Omental fat pad (tissue), 4 donors: ENCODE results near the gene CPXM1. TPM values are rescaled to one million over a fixed set of nuclear protein-coding genes. Genes with fewer than 3 reads are reported as not detected.

Source experiments
- ATAC-seq: fragments of 150-250 bp; one replicate; pipeline ENCODE4 v1.9.1; 2016; ENCODE audit warnings: mild to moderate bottlenecking, moderate library complexity; ENCODE audit not compliant: low FRiP score
- DNase-seq: peaks from one replicate; pipeline ENCODE4 v3.0.0-alpha.2; 2019; ENCODE audit warnings: low spot score
- CTCF ChIP-seq, 3 donors: fragments of 450-650 bp; IDR thresholded peaks; one replicate each; pipeline ENCODE4 v1.5.1; 2016 to 2017; ENCODE audit warnings: antibody characterized with exemption in 3 of 3, mild to moderate bottlenecking in 3 of 3, moderate library complexity in 2 of 3
- total RNA-seq, 4 donors: library from RNA; depleted of rRNA; stranded (reverse); fragments of >200 nt; gene quantifications; one replicate each; pipeline ENCODE4 v1.1.0, GENCODE V29; 2016

Gene CPXM1
- total RNA-seq, 4 donors from 2014 or later, result 22.1 to 74.1 (median 32.3) TPM

- no peak for TF ChIP-seq CTCF (IDR thresholded peaks at IDR 0.05)
- DNase-seq (no peak), ATAC-seq (no peak)
Observed at GRCh38 chr20:2748551-2749342, 51.7 kb downstream of the CPXM1 start.

- no peak for ATAC-seq
- TF ChIP-seq CTCF (IDR thresholded peaks at IDR 0.05), result no peak
- DNase-seq, result no peak
Observed at GRCh38 chr20:2747676-2748235, 52.7 kb downstream of the CPXM1 start.

GRCh38 chr20:2746636-2747265 lies 53.7 kb downstream of the CPXM1 start:
- ATAC-seq, result no peak
- DNase-seq, result no peak
- TF ChIP-seq CTCF (IDR thresholded peaks at IDR 0.05), result no peak

- ATAC-seq (no peak), DNase-seq (no peak)
- TF ChIP-seq CTCF (IDR thresholded peaks at IDR 0.05), result no peak
Observed at GRCh38 chr20:2745936-2746635, 54.3 kb downstream of the CPXM1 start.

GRCh38 chr20:2745060-2745910 lies 55.1 kb downstream of the CPXM1 start:
- ATAC-seq (no peak), DNase-seq (no peak)
- no peak for TF ChIP-seq CTCF (IDR thresholded peaks at IDR 0.05)

Other genes starting within 250 kb of the CPXM1 start
- 100 to 1,000 TPM in 2 of 4 donors, 10 to 100 TPM in 2; 77.3 to 463 (median 96.6) TPM for gene NOP56, start 148.0 kb downstream of the CPXM1 start, total RNA-seq
- gene IDH3B, start 136.4 kb downstream of the CPXM1 start, total RNA-seq, result 100 to 1,000 TPM in 3 of 4 donors, 10 to 100 TPM in 1; 90.3 to 122 (median 103) TPM
- 1 to 10 TPM; 1.3 to 7.5 (median 5.4) TPM for gene EBF4, start 107.8 kb downstream of the CPXM1 start, total RNA-seq
- gene C20orf141, start 14.4 kb upstream of the CPXM1 start, total RNA-seq, result 1 to 10 TPM in 2 of 4 donors, not detected in 2; 1.2 to 1.4 TPM
- gene TMEM239, start 15.7 kb upstream of the CPXM1 start, total RNA-seq, result not detected
- gene PCED1A, start 40.0 kb upstream of the CPXM1 start, total RNA-seq, result 10 to 100 TPM; 21.5 to 46.7 (median 33.3) TPM
- gene VPS16, start 40.1 kb upstream of the CPXM1 start, total RNA-seq, result 10 to 100 TPM; 24.0 to 34.0 (median 27.7) TPM
- gene PTPRA, start 72.9 kb upstream of the CPXM1 start, total RNA-seq, result 10 to 100 TPM; 55.0 to 78.0 (median 68.2) TPM
- not detected for gene GNRH2, start 243.0 kb upstream of the CPXM1 start, total RNA-seq
- gene MRPS26, start 245.4 kb upstream of the CPXM1 start, total RNA-seq, result 10 to 100 TPM; 35.5 to 43.2 (median 37.7) TPM